ENCODE data around the gene ASB3.

The ASB3 gene

GRCh38 chr2:53801547-53801946 is 14.8 kb upstream of the ASB3 start:
- no peak overlapping the region for H2BK12ac ChIP-seq (ENCODE audit: low read length)
- no peak overlapping the region for H4K8ac ChIP-seq (ENCODE audit: low read depth, low read length)
- H2AK5ac ChIP-seq (ENCODE audit: low read depth, low read length), result no peak overlapping the region
- H2BK5ac ChIP-seq (ENCODE audit: low read length), result no peak overlapping the region
- no peak overlapping the region for H3K23ac ChIP-seq (ENCODE audit: low read depth, low read length, poor library complexity)
- H2AFZ ChIP-seq (ENCODE audit: low read length), result no peak overlapping the region
- no peak overlapping the region for H3K9ac ChIP-seq (ENCODE audit: low read depth, low read length, poor library complexity)
- H2BK120ac ChIP-seq (ENCODE audit: low read depth, low read length), result no peak overlapping the region
- no peak overlapping the region for H3K4ac ChIP-seq (ENCODE audit: low read length)
- H4K91ac ChIP-seq (ENCODE audit: low read depth, low read length, poor library complexity), result no peak overlapping the region
- H3K9me3 ChIP-seq (replicated peaks in 1 of 2; ENCODE audit: control insufficient read depth in 2 of 2, insufficient read depth in 1 of 2, low read depth in 1 of 2, low read length in 2 of 2), result no peaks in the 10 kb centered on the region
- H3K18ac ChIP-seq (ENCODE audit: low read length), result no peak overlapping the region
- no peak overlapping the region for H2BK15ac ChIP-seq (ENCODE audit: low read length)
- H3K27ac ChIP-seq (replicated peaks; ENCODE audit: low read length), result no peak overlapping the region
- H3K14ac ChIP-seq (ENCODE audit: low read length), result no peak overlapping the region
- H3K79me1 ChIP-seq (ENCODE audit: low read depth, low read length), result no peaks in the 10 kb centered on the region
- no peak overlapping the region for H3K4me2 ChIP-seq (ENCODE audit: insufficient read depth, low read length, poor library complexity, severe bottlenecking)
- peaks cover 5 to 96% of the 10 kb centered on the region in 2 donors for H3K36me3 ChIP-seq (replicated peaks in 1 of 2; ENCODE audit: control insufficient read depth in 2 of 2, insufficient read depth in 2 of 2, low read length in 2 of 2)
- DNase-seq (ENCODE audit: low spot score), result no peak
- H3K27me3 ChIP-seq (ENCODE audit: control insufficient read depth in 3 of 3, insufficient read depth in 3 of 3, low read depth in 1 of 3, low read length in 3 of 3), result no peaks in the 10 kb centered on the region
- no peak overlapping the region for H3K4me3 ChIP-seq (ENCODE audit: low read length in 2 of 2)
- no peaks in the 10 kb centered on the region for H3K4me1 ChIP-seq (ENCODE audit: control insufficient read depth in 2 of 2, insufficient read depth in 1 of 2, low read depth in 1 of 2, low read length in 2 of 2)

GRCh38 chr2:53793821-53794220 is 7.1 kb upstream of the ASB3 start:
- Histone ChIP-seq H3K18ac (ENCODE audit: low read length) (no peak overlapping the region), H3K9ac (ENCODE audit: low read depth, low read length, poor library complexity) (no peak overlapping the region), H2BK5ac (ENCODE audit: low read length) (no peak overlapping the region), H4K8ac (ENCODE audit: low read depth, low read length) (no peak overlapping the region), H3K9me3 (replicated peaks in 1 of 2; ENCODE audit: control insufficient read depth in 2 of 2, insufficient read depth in 1 of 2, low read depth in 1 of 2, low read length in 2 of 2) (no peaks in the 10 kb centered on the region), H2AFZ (ENCODE audit: low read length) (no peak overlapping the region), H3K27ac (replicated peaks; ENCODE audit: low read length) (no peak overlapping the region), H3K23ac (ENCODE audit: low read depth, low read length, poor library complexity) (no peak overlapping the region), H3K4me2 (ENCODE audit: insufficient read depth, low read length, poor library complexity, severe bottlenecking) (no peak overlapping the region), H2BK120ac (ENCODE audit: low read depth, low read length) (no peak overlapping the region), H3K79me1 (ENCODE audit: low read depth, low read length) (no peaks in the 10 kb centered on the region), H3K4me3 (ENCODE audit: low read length in 2 of 2) (no peak overlapping the region), H2AK5ac (ENCODE audit: low read depth, low read length) (no peak overlapping the region), H3K27me3 (ENCODE audit: control insufficient read depth in 3 of 3, insufficient read depth in 3 of 3, low read depth in 1 of 3, low read length in 3 of 3) (no peaks in the 10 kb centered on the region), H3K4me1 (ENCODE audit: control insufficient read depth in 2 of 2, insufficient read depth in 1 of 2, low read depth in 1 of 2, low read length in 2 of 2) (no peaks in the 10 kb centered on the region), H2BK15ac (ENCODE audit: low read length) (no peak overlapping the region), H2BK12ac (ENCODE audit: low read length) (no peak overlapping the region), H4K91ac (ENCODE audit: low read depth, low read length, poor library complexity) (no peak overlapping the region), H3K4ac (ENCODE audit: low read length) (no peak overlapping the region), H3K14ac (ENCODE audit: low read length) (no peak overlapping the region), H3K36me3 (replicated peaks in 1 of 2; ENCODE audit: control insufficient read depth in 2 of 2, insufficient read depth in 2 of 2, low read length in 2 of 2) (peaks cover 6 to 48% of the 10 kb centered on the region in 2 donors)
- no peak for DNase-seq (ENCODE audit: low spot score)
- no CpG with 5 or more reads among the region's 3 CpGs for WGBS, 2 donors (ENCODE audit: extremely low coverage in 2 of 2, insufficient read length in 2 of 2, insufficient replicate concordance in 1 of 2)

GRCh38 chr2:53793261-53793660 is 6.5 kb upstream of the ASB3 start:
- Histone ChIP-seq H3K18ac (ENCODE audit: low read length) (no peak overlapping the region), H4K91ac (ENCODE audit: low read depth, low read length, poor library complexity) (no peak overlapping the region), H3K27ac (replicated peaks; ENCODE audit: low read length) (no peak overlapping the region), H2BK5ac (ENCODE audit: low read length) (no peak overlapping the region), H3K36me3 (replicated peaks in 1 of 2; ENCODE audit: control insufficient read depth in 2 of 2, insufficient read depth in 2 of 2, low read length in 2 of 2) (peaks cover 5 to 43% of the 10 kb centered on the region in 2 donors), H3K4me2 (ENCODE audit: insufficient read depth, low read length, poor library complexity, severe bottlenecking) (no peak overlapping the region), H3K4me3 (ENCODE audit: low read length in 2 of 2) (no peak overlapping the region), H3K23ac (ENCODE audit: low read depth, low read length, poor library complexity) (no peak overlapping the region), H2BK120ac (ENCODE audit: low read depth, low read length) (no peak overlapping the region), H3K4me1 (ENCODE audit: control insufficient read depth in 2 of 2, insufficient read depth in 1 of 2, low read depth in 1 of 2, low read length in 2 of 2) (peaks cover under 1 to 1% of the 10 kb centered on the region in 2 donors), H4K8ac (ENCODE audit: low read depth, low read length) (no peak overlapping the region), H3K79me1 (ENCODE audit: low read depth, low read length) (no peaks in the 10 kb centered on the region), H2AFZ (ENCODE audit: low read length) (no peak overlapping the region), H2AK5ac (ENCODE audit: low read depth, low read length) (no peak overlapping the region), H3K14ac (ENCODE audit: low read length) (no peak overlapping the region), H2BK12ac (ENCODE audit: low read length) (no peak overlapping the region), H3K27me3 (ENCODE audit: control insufficient read depth in 3 of 3, insufficient read depth in 3 of 3, low read depth in 1 of 3, low read length in 3 of 3) (no peaks in the 10 kb centered on the region), H3K4ac (ENCODE audit: low read length) (no peak overlapping the region), H3K9me3 (replicated peaks in 1 of 2; ENCODE audit: control insufficient read depth in 2 of 2, insufficient read depth in 1 of 2, low read depth in 1 of 2, low read length in 2 of 2) (no peaks in the 10 kb centered on the region), H2BK15ac (ENCODE audit: low read length) (no peak overlapping the region), H3K9ac (ENCODE audit: low read depth, low read length, poor library complexity) (no peak overlapping the region)
- DNase-seq (ENCODE audit: low spot score), result no peak
- WGBS, 2 donors (ENCODE audit: extremely low coverage in 2 of 2, insufficient read length in 2 of 2, insufficient replicate concordance in 1 of 2), result no CpG with 5 or more reads among the region's 3 CpGs

GRCh38 chr2:53787614-53788289 is 999 bp upstream of the ASB3 start:
- Histone ChIP-seq H3K79me1 (ENCODE audit: low read depth, low read length) (peaks cover 7% of the 10 kb centered on the region), H3K14ac (ENCODE audit: low read length) (no peak overlapping the region), H3K27ac (replicated peaks; ENCODE audit: low read length) (no peak overlapping the region), H4K8ac (ENCODE audit: low read depth, low read length) (no peak overlapping the region), H3K4me2 (ENCODE audit: insufficient read depth, low read length, poor library complexity, severe bottlenecking) (peak overlapping the region; percentile 95), H4K91ac (ENCODE audit: low read depth, low read length, poor library complexity) (no peak overlapping the region), H3K18ac (ENCODE audit: low read length) (no peak overlapping the region), H3K4ac (ENCODE audit: low read length) (no peak overlapping the region), H3K9ac (ENCODE audit: low read depth, low read length, poor library complexity) (peak overlapping the region; percentile 50), H2AK5ac (ENCODE audit: low read depth, low read length) (no peak overlapping the region), H2AFZ (ENCODE audit: low read length) (peak overlapping the region; percentile 96), H2BK12ac (ENCODE audit: low read length) (no peak overlapping the region), H2BK15ac (ENCODE audit: low read length) (no peak overlapping the region), H3K4me3 (ENCODE audit: low read length in 2 of 2) (peak overlapping the region; percentile 59 to 94), H3K27me3 (ENCODE audit: control insufficient read depth in 3 of 3, insufficient read depth in 3 of 3, low read depth in 1 of 3, low read length in 3 of 3) (no peaks in the 10 kb centered on the region), H3K23ac (ENCODE audit: low read depth, low read length, poor library complexity) (no peak overlapping the region), H2BK5ac (ENCODE audit: low read length) (no peak overlapping the region), H2BK120ac (ENCODE audit: low read depth, low read length) (no peak overlapping the region), H3K9me3 (replicated peaks in 1 of 2; ENCODE audit: control insufficient read depth in 2 of 2, insufficient read depth in 1 of 2, low read depth in 1 of 2, low read length in 2 of 2) (no peaks in the 10 kb centered on the region), H3K36me3 (replicated peaks in 1 of 2; ENCODE audit: control insufficient read depth in 2 of 2, insufficient read depth in 2 of 2, low read length in 2 of 2) (peaks cover 0 to 8% of the 10 kb centered on the region in 2 donors), H3K4me1 (ENCODE audit: control insufficient read depth in 2 of 2, insufficient read depth in 1 of 2, low read depth in 1 of 2, low read length in 2 of 2) (peaks cover 9 to 14% of the 10 kb centered on the region in 2 donors)
- no CpG with 5 or more reads among the region's 17 CpGs for WGBS, 2 donors (ENCODE audit: extremely low coverage in 2 of 2, insufficient read length in 2 of 2, insufficient replicate concordance in 1 of 2)
- DNase-seq (ENCODE audit: low spot score), result no peak

Measured in neuronal stem cell (in vitro differentiated cells).